LNCaP clone FGC (cell line): Measurements from ENCODE around the gene VRK2.
"Not testable (repeated sequence)": the region's sequence is repeated elsewhere in the genome, so short reads cannot be mapped to it uniquely, and the experiment has no call there.

ENCODE experiments used
- DNase-seq: peaks from one replicate; pipeline ENCODE4 v3.0.0-alpha.2; 2011; ENCODE audit warnings: low read depth
- H3K4me3 ChIP-seq: 2 replicates; pipeline ENCODE4 v1.5.1; 2011; ENCODE audit warnings: mild to moderate bottlenecking, low read depth, low read length, control low read depth
- CTCF ChIP-seq: IDR thresholded peaks from 2 replicates; pipeline ENCODE4 v1.5.1; 2012; ENCODE audit warnings: mild to moderate bottlenecking; ENCODE audit not compliant: control insufficient read depth, insufficient read depth; ENCODE audit errors: extremely low read depth

The VRK2 gene

GRCh38 chr2:58157754-58158153 is 111.1 kb downstream of the VRK2 start:
- no peak for DNase-seq
- no peak for TF ChIP-seq CTCF
- H3K4me3 ChIP-seq = no peak overlapping the region

GRCh38 chr2:58158481-58158880 is 111.9 kb downstream of the VRK2 start:
- no peak for DNase-seq
- H3K4me3 ChIP-seq = no peak overlapping the region
- TF ChIP-seq CTCF = no peak

GRCh38 chr2:58163913-58164312 is 117.3 kb downstream of the VRK2 start:
- no peak for TF ChIP-seq CTCF
- DNase-seq = no peak
- H3K4me3 ChIP-seq = no peak overlapping the region

- not testable (repeated sequence) for DNase-seq
Observed at GRCh38 chr2:58168130-58168529, 121.5 kb downstream of the VRK2 start.

GRCh38 chr2:58169845-58170244 is 123.2 kb downstream of the VRK2 start:
- H3K4me3 ChIP-seq, DNase-seq: not testable (repeated sequence)

More at GRCh38 chr2:58168130-58168529, 121.5 kb downstream of the VRK2 start:
- not testable (repeated sequence) for H3K4me3 ChIP-seq

GRCh38 chr2:58170334-58170933 is 123.8 kb downstream of the VRK2 start:
- H3K4me3 ChIP-seq, DNase-seq: not testable (repeated sequence)

GRCh38 chr2:58171831-58172230 is 125.2 kb downstream of the VRK2 start:
- not testable (repeated sequence) for DNase-seq, H3K4me3 ChIP-seq

- DNase-seq, H3K4me3 ChIP-seq: not testable (repeated sequence)
Observed at GRCh38 chr2:58177187-58177586, 130.6 kb downstream of the VRK2 start.

GRCh38 chr2:58180175-58180574 is 133.6 kb downstream of the VRK2 start:
- not testable (repeated sequence) for DNase-seq, H3K4me3 ChIP-seq

GRCh38 chr2:58180635-58181034 is 134.0 kb downstream of the VRK2 start:
- no peak for TF ChIP-seq CTCF
- no peak for DNase-seq
- no peak overlapping the region for H3K4me3 ChIP-seq
